Kidney (tissue), 14 donors: ENCODE results near the gene AGBL1. TPM values are rescaled to one million over a fixed set of nuclear protein-coding genes. Genes with fewer than 3 reads are reported as not detected.

Experiments used
- DNase-seq, 5 donors: peaks; one replicate each; pipeline ENCODE4 v3.0.0-alpha.2; 2013 to 2020
- FAIRE-seq: peaks from 2 replicates; lab custom pipeline; 2012; peaks lifted over from hg19 to GRCh38; lab: Jason Lieb, UNC
- H3K27ac ChIP-seq, 2 donors: one replicate each; pipeline ENCODE4 v1.7.0; 2013; ENCODE audit warnings: low read depth in 2 of 2, low read length in 2 of 2, inconsistent platforms in 1 of 2
- H3K27me3 ChIP-seq: one replicate; pipeline ENCODE4 v1.7.1; 2013; ENCODE audit warnings: low read length, inconsistent platforms; ENCODE audit not compliant: control insufficient read depth, insufficient read depth
- H3K36me3 ChIP-seq, 3 donors: one replicate each; pipeline versions ENCODE4 v1.7.0 to v1.7.1; 2013; ENCODE audit warnings: low read length in 3 of 3, control low read depth in 1 of 3, inconsistent platforms in 1 of 3; ENCODE audit not compliant: insufficient read depth in 3 of 3, control insufficient read depth in 2 of 3
- H3K4me1 ChIP-seq, 3 donors: one replicate each; pipeline versions ENCODE4 v1.7.0 to v1.7.1; 2013; ENCODE audit warnings: low read length in 3 of 3, inconsistent platforms in 1 of 3, low read depth in 1 of 3; ENCODE audit not compliant: control insufficient read depth in 2 of 3, insufficient read depth in 2 of 3
- H3K4me3 ChIP-seq, 3 donors: one replicate each; pipeline versions ENCODE4 v1.7.0 to v1.8.1; 2013; ENCODE audit warnings: low read length in 3 of 3, control low read depth in 1 of 3, inconsistent platforms in 1 of 3
- H3K9ac ChIP-seq, 3 donors: one replicate each; pipeline versions ENCODE4 v1.7.0 to v1.7.1; 2013; ENCODE audit warnings: low read length in 3 of 3, control low read depth in 1 of 3, inconsistent platforms in 1 of 3
- H3K9me3 ChIP-seq, 3 donors: one replicate each; pipeline versions ENCODE4 v1.7.0 to v1.7.1; 2013; ENCODE audit warnings: low read length in 3 of 3, control low read depth in 1 of 3, inconsistent platforms in 1 of 3; ENCODE audit not compliant: control insufficient read depth in 2 of 3, insufficient read depth in 1 of 3
- intact Hi-C: fragments of 100-400 bp; cut with DNase I; formaldehyde crosslinking; loops from one replicate; pipeline ENCODE4 v1.11.1; 2022
- polyA plus RNA-seq: library from polyadenylated mRNA; stranded (reverse); fragments of 350-450 nt; fragmentation: Illumina TruSeq; extraction: RNeasy Lipid Tissue Mini Kit (QIAGEN cat#74804); gene quantifications from one replicate; pipeline ENCODE4 v1.2.3, GENCODE V29; 2014; ENCODE audit warnings: low read depth, low replicate concordance; ENCODE audit not compliant: insufficient read depth
- total RNA-seq: library from RNA; stranded (reverse); fragmentation: NEBNext Ultra II Directional; extraction: Animal tissue kit (Norgen Biotek cat#: 25700); gene quantifications from one replicate; pipeline ENCODE4 v1.2.1, GENCODE V29; 2021
- TF ChIP-seq, protein P1 (sequence below): IDR thresholded peaks from 3 replicates; pipeline ENCODE4 v1.5.1; 2012; ENCODE audit warnings: mild to moderate bottlenecking, moderate library complexity, borderline replicate concordance; ENCODE audit not compliant: insufficient read depth; ENCODE audit errors: extremely low read depth
- donor health status: control.
- donor health status: control.
- donor health status: control.
- donor health status: control.
- donor health status: control.
- donor health status: DM: yes; HTN: yes; CAD: no.
- donor health status: Normal renal cell carcinoma (clear cell type).

Gene AGBL1
- total and polyA plus RNA-seq, 2 donors from 2014 or later = not detected

- Histone ChIP-seq H3K36me3 (no peaks in the 10 kb centered on the region), H3K4me3 (no peak overlapping the region), H3K9ac (no peak overlapping the region), H3K9me3 (no peaks in the 10 kb centered on the region), H3K27ac (no peak overlapping the region), H3K27me3 (no peaks in the 10 kb centered on the region), H3K4me1 (no peaks in the 10 kb centered on the region)
- TF ChIP-seq, protein P1, sequence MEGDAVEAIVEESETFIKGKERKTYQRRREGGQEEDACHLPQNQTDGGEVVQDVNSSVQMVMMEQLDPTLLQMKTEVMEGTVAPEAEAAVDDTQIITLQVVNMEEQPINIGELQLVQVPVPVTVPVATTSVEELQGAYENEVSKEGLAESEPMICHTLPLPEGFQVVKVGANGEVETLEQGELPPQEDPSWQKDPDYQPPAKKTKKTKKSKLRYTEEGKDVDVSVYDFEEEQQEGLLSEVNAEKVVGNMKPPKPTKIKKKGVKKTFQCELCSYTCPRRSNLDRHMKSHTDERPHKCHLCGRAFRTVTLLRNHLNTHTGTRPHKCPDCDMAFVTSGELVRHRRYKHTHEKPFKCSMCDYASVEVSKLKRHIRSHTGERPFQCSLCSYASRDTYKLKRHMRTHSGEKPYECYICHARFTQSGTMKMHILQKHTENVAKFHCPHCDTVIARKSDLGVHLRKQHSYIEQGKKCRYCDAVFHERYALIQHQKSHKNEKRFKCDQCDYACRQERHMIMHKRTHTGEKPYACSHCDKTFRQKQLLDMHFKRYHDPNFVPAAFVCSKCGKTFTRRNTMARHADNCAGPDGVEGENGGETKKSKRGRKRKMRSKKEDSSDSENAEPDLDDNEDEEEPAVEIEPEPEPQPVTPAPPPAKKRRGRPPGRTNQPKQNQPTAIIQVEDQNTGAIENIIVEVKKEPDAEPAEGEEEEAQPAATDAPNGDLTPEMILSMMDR = no peak
- intact Hi-C loops = no loop called here
- no peak for DNase-seq
- FAIRE-seq = no peak
These were observed 6.4 kb upstream of the AGBL1 start for GRCh38 chr15:86073281-86073680.

GRCh38 chr15:86076468-86076867, 3.2 kb upstream of the AGBL1 start:
- no peaks in the 10 kb centered on the region for H3K9me3 ChIP-seq
- H3K27me3 ChIP-seq = no peaks in the 10 kb centered on the region
- H3K27ac ChIP-seq = no peak overlapping the region
- H3K4me1 ChIP-seq = no peaks in the 10 kb centered on the region
- no peak overlapping the region for H3K4me3 ChIP-seq
- intact Hi-C loops = no loop called here
- DNase-seq (no peak), FAIRE-seq (no peak)
- H3K36me3 ChIP-seq = no peaks in the 10 kb centered on the region
- H3K9ac ChIP-seq = no peak overlapping the region
- TF ChIP-seq, protein P1 = no peak

GRCh38 chr15:86077070-86077469, 2.6 kb upstream of the AGBL1 start:
- no peak for FAIRE-seq
- no peak overlapping the region for H3K27ac ChIP-seq

More at GRCh38 chr15:86077070-86077469, 2.6 kb upstream of the AGBL1 start:
- H3K9ac ChIP-seq = no peak overlapping the region
- no peaks in the 10 kb centered on the region for H3K36me3 ChIP-seq
- H3K27me3 ChIP-seq = no peaks in the 10 kb centered on the region
- TF ChIP-seq, protein P1 = no peak
- H3K9me3 ChIP-seq = no peaks in the 10 kb centered on the region
- no peak overlapping the region for H3K4me3 ChIP-seq
- no peaks in the 10 kb centered on the region for H3K4me1 ChIP-seq
- intact Hi-C loops = no loop called here
- no peak for DNase-seq
